ENCODE measurements around the gene TMEM132D. TPM values are rescaled to one million over a fixed set of nuclear protein-coding genes. Genes with fewer than 3 reads are reported as not detected.

TMEM132D gene
- total RNA-seq, 1 donor from 2014 or later, result 1.6 TPM

GRCh38 chr12:129594098-129594497 is 309.7 kb downstream of the TMEM132D start:
- Histone ChIP-seq H3K4me1 (ENCODE audit: control insufficient read depth in 3 of 3, insufficient read depth in 3 of 3, low read length in 3 of 3) (no peaks in the 10 kb centered on the region), H3K4me3 (ENCODE audit: low read length in 3 of 3) (no peak overlapping the region)

DNA sequence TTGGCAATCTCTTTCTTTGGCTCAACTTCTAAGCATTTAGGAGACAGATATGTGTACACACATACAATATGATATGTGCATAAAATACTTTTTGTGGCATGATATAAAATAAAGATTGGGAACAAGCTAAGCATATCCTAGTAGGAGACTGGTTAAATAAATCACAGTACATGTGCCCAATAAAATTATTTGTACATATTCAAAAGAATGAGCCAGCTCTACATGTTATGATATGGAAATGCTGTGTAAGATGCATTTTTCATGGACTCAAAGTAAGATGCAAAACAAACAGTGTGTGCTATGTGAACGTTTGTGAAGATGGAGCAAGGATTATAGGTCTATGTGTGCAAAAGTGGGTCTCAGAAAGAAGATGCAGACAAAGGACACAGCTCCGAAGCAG is 311.4 kb downstream of the TMEM132D start:
- H3K9me3 ChIP-seq (ENCODE audit: control insufficient read depth in 3 of 3, low read length in 3 of 3), result no peaks in the 10 kb centered on the region
- no peak overlapping the region for H3K27ac ChIP-seq (ENCODE audit: low read depth, low read length)
- no peaks in the 10 kb centered on the region for H3K36me3 ChIP-seq (ENCODE audit: control insufficient read depth in 3 of 3, insufficient read depth in 3 of 3, low read length in 3 of 3)
- H3K27me3 ChIP-seq (ENCODE audit: control insufficient read depth in 3 of 3, insufficient read depth in 3 of 3, low read length in 3 of 3), result no peaks in the 10 kb centered on the region
- H3K9ac ChIP-seq (ENCODE audit: low read depth in 1 of 3, low read length in 3 of 3), result no peak overlapping the region
- H3K4me1 ChIP-seq (ENCODE audit: control insufficient read depth in 3 of 3, insufficient read depth in 3 of 3, low read length in 3 of 3), result no peaks in the 10 kb centered on the region
- H3K4me3 ChIP-seq (ENCODE audit: low read length in 3 of 3), result no peak overlapping the region

More at GRCh38 chr12:129594098-129594497, 309.7 kb downstream of the TMEM132D start:
- H3K27me3 ChIP-seq (ENCODE audit: control insufficient read depth in 3 of 3, insufficient read depth in 3 of 3, low read length in 3 of 3), result no peaks in the 10 kb centered on the region
- no peak overlapping the region for H3K9ac ChIP-seq (ENCODE audit: low read depth in 1 of 3, low read length in 3 of 3)
- no peak overlapping the region for H3K27ac ChIP-seq (ENCODE audit: low read depth, low read length)
- H3K36me3 ChIP-seq (ENCODE audit: control insufficient read depth in 3 of 3, insufficient read depth in 3 of 3, low read length in 3 of 3), result no peaks in the 10 kb centered on the region
- no peaks in the 10 kb centered on the region for H3K9me3 ChIP-seq (ENCODE audit: control insufficient read depth in 3 of 3, low read length in 3 of 3)

- no peak overlapping the region for H3K9ac ChIP-seq (ENCODE audit: low read depth in 1 of 3, low read length in 3 of 3)
- H3K36me3 ChIP-seq (ENCODE audit: control insufficient read depth in 3 of 3, insufficient read depth in 3 of 3, low read length in 3 of 3), result no peaks in the 10 kb centered on the region
- no peak overlapping the region for H3K4me3 ChIP-seq (ENCODE audit: low read length in 3 of 3)
- H3K9me3 ChIP-seq (ENCODE audit: control insufficient read depth in 3 of 3, low read length in 3 of 3), result no peaks in the 10 kb centered on the region
- no peaks in the 10 kb centered on the region for H3K4me1 ChIP-seq (ENCODE audit: control insufficient read depth in 3 of 3, insufficient read depth in 3 of 3, low read length in 3 of 3)
- no peaks in the 10 kb centered on the region for H3K27me3 ChIP-seq (ENCODE audit: control insufficient read depth in 3 of 3, insufficient read depth in 3 of 3, low read length in 3 of 3)
- no peak overlapping the region for H3K27ac ChIP-seq (ENCODE audit: low read depth, low read length)
These were observed 314.3 kb downstream of the TMEM132D start for GRCh38 chr12:129589503-129589902.

- H3K27ac ChIP-seq (ENCODE audit: low read depth, low read length), result no peak overlapping the region
- no peak overlapping the region for H3K4me3 ChIP-seq (ENCODE audit: low read length in 3 of 3)
- no peaks in the 10 kb centered on the region for H3K36me3 ChIP-seq (ENCODE audit: control insufficient read depth in 3 of 3, insufficient read depth in 3 of 3, low read length in 3 of 3)
- no peak overlapping the region for H3K9ac ChIP-seq (ENCODE audit: low read depth in 1 of 3, low read length in 3 of 3)
- H3K4me1 ChIP-seq (ENCODE audit: control insufficient read depth in 3 of 3, insufficient read depth in 3 of 3, low read length in 3 of 3), result no peaks in the 10 kb centered on the region
- no peaks in the 10 kb centered on the region for H3K27me3 ChIP-seq (ENCODE audit: control insufficient read depth in 3 of 3, insufficient read depth in 3 of 3, low read length in 3 of 3)
- no peaks in the 10 kb centered on the region for H3K9me3 ChIP-seq (ENCODE audit: control insufficient read depth in 3 of 3, low read length in 3 of 3)
These were observed 315.7 kb downstream of the TMEM132D start for GRCh38 chr12:129588142-129588541.

DNA sequence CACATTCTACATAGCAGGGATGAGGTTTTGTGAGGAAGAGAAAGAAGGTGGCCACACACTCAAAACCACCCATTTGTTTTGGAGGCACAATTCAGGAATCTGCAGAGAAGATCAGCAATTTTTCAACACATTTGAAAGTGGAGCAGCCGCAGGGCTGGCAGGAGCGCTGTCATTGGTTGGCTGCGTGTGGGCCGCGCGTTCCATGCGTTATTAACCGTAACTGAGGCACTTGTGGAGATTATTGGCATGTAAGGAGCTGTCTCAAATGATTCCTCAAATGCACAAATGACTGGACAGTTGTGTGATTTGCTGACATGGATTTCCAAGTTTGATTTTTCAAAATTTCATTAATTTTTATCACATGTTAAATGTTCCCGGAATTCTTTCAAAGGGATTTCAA is 318.5 kb downstream of the TMEM132D start:
- Histone ChIP-seq H3K9me3 (ENCODE audit: control insufficient read depth in 3 of 3, low read length in 3 of 3) (no peaks in the 10 kb centered on the region), H3K4me1 (ENCODE audit: control insufficient read depth in 3 of 3, insufficient read depth in 3 of 3, low read length in 3 of 3) (no peaks in the 10 kb centered on the region), H3K9ac (ENCODE audit: low read depth in 1 of 3, low read length in 3 of 3) (no peak overlapping the region), H3K27me3 (ENCODE audit: control insufficient read depth in 3 of 3, insufficient read depth in 3 of 3, low read length in 3 of 3) (no peaks in the 10 kb centered on the region), H3K4me3 (ENCODE audit: low read length in 3 of 3) (no peak overlapping the region), H3K36me3 (ENCODE audit: control insufficient read depth in 3 of 3, insufficient read depth in 3 of 3, low read length in 3 of 3) (no peaks in the 10 kb centered on the region), H3K27ac (ENCODE audit: low read depth, low read length) (no peak overlapping the region)

GRCh38 chr12:129579879-129580278 is 323.9 kb downstream of the TMEM132D start:
- H3K36me3 ChIP-seq (ENCODE audit: control insufficient read depth in 3 of 3, insufficient read depth in 3 of 3, low read length in 3 of 3), result no peaks in the 10 kb centered on the region
- no peak overlapping the region for H3K9ac ChIP-seq (ENCODE audit: low read depth in 1 of 3, low read length in 3 of 3)
- H3K9me3 ChIP-seq (ENCODE audit: control insufficient read depth in 3 of 3, low read length in 3 of 3), result peaks cover 0 to 3% (median 2%) of the 10 kb centered on the region in 3 donors
- no peak overlapping the region for H3K27ac ChIP-seq (ENCODE audit: low read depth, low read length)
- H3K27me3 ChIP-seq (ENCODE audit: control insufficient read depth in 3 of 3, insufficient read depth in 3 of 3, low read length in 3 of 3), result no peaks in the 10 kb centered on the region
- no peak overlapping the region for H3K4me3 ChIP-seq (ENCODE audit: low read length in 3 of 3)
- no peaks in the 10 kb centered on the region for H3K4me1 ChIP-seq (ENCODE audit: control insufficient read depth in 3 of 3, insufficient read depth in 3 of 3, low read length in 3 of 3)

GRCh38 chr12:129571901-129572494 is 331.8 kb downstream of the TMEM132D start:
- Histone ChIP-seq H3K4me1 (ENCODE audit: control insufficient read depth in 3 of 3, insufficient read depth in 3 of 3, low read length in 3 of 3) (no peaks in the 10 kb centered on the region), H3K27ac (ENCODE audit: low read depth, low read length) (no peak overlapping the region), H3K9me3 (ENCODE audit: control insufficient read depth in 3 of 3, low read length in 3 of 3) (peaks cover 0 to 4% (median 0%) of the 10 kb centered on the region in 3 donors), H3K9ac (ENCODE audit: low read depth in 1 of 3, low read length in 3 of 3) (no peak overlapping the region), H3K4me3 (ENCODE audit: low read length in 3 of 3) (no peak overlapping the region), H3K36me3 (ENCODE audit: control insufficient read depth in 3 of 3, insufficient read depth in 3 of 3, low read length in 3 of 3) (no peaks in the 10 kb centered on the region), H3K27me3 (ENCODE audit: control insufficient read depth in 3 of 3, insufficient read depth in 3 of 3, low read length in 3 of 3) (no peaks in the 10 kb centered on the region)

DNA sequence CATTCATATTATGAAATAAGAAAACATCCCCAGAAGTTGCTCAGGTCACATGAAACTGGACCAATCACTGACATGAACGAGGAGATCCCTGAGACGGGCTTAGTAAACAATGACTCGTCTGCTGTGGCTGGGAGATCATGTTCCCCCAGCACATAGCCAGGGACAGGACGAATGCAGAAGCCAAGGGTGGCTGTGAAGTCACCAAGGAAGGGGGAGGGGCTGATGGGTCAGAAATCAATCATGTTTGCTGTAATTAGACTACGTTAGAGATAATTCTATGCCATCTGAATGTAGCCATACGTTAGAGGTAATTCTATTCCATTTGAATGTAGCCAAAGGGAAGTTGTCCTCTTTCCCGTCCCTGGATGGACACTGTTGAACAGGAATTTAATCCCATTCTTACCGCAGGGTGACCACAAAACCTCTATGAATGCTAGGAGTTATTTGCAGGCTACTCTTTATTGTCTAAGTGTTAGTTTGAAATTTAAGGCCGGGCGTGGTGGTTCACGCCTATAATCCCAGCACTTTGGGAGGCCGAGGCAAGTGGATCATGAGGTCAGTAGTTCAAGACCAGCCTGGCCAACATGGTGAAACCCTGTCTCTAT is 332.9 kb downstream of the TMEM132D start:
- no peaks in the 10 kb centered on the region for H3K27me3 ChIP-seq (ENCODE audit: control insufficient read depth in 3 of 3, insufficient read depth in 3 of 3, low read length in 3 of 3)
- H3K27ac ChIP-seq (ENCODE audit: low read depth, low read length), result no peak overlapping the region
- no peaks in the 10 kb centered on the region for H3K4me1 ChIP-seq (ENCODE audit: control insufficient read depth in 3 of 3, insufficient read depth in 3 of 3, low read length in 3 of 3)
- peaks cover 0 to 4% (median 0%) of the 10 kb centered on the region in 3 donors for H3K9me3 ChIP-seq (ENCODE audit: control insufficient read depth in 3 of 3, low read length in 3 of 3)
- H3K9ac ChIP-seq (ENCODE audit: low read depth in 1 of 3, low read length in 3 of 3), result no peak overlapping the region
- H3K4me3 ChIP-seq (ENCODE audit: low read length in 3 of 3), result no peak overlapping the region
- no peaks in the 10 kb centered on the region for H3K36me3 ChIP-seq (ENCODE audit: control insufficient read depth in 3 of 3, insufficient read depth in 3 of 3, low read length in 3 of 3)

GRCh38 chr12:129566800-129567199 is 337.0 kb downstream of the TMEM132D start:
- Histone ChIP-seq H3K27me3 (ENCODE audit: control insufficient read depth in 3 of 3, insufficient read depth in 3 of 3, low read length in 3 of 3) (no peaks in the 10 kb centered on the region), H3K9me3 (ENCODE audit: control insufficient read depth in 3 of 3, low read length in 3 of 3) (peaks cover 0 to 2% (median 0%) of the 10 kb centered on the region in 3 donors), H3K4me1 (ENCODE audit: control insufficient read depth in 3 of 3, insufficient read depth in 3 of 3, low read length in 3 of 3) (no peaks in the 10 kb centered on the region), H3K36me3 (ENCODE audit: control insufficient read depth in 3 of 3, insufficient read depth in 3 of 3, low read length in 3 of 3) (no peaks in the 10 kb centered on the region), H3K4me3 (ENCODE audit: low read length in 3 of 3) (no peak overlapping the region), H3K27ac (ENCODE audit: low read depth, low read length) (no peak overlapping the region), H3K9ac (ENCODE audit: low read depth in 1 of 3, low read length in 3 of 3) (no peak overlapping the region)

- H3K9ac ChIP-seq (ENCODE audit: low read depth in 1 of 3, low read length in 3 of 3), result no peak overlapping the region
- no peaks in the 10 kb centered on the region for H3K9me3 ChIP-seq (ENCODE audit: control insufficient read depth in 3 of 3, low read length in 3 of 3)
These were observed 339.1 kb downstream of the TMEM132D start for GRCh38 chr12:129564768-129565167.

More at GRCh38 chr12:129564768-129565167, 339.1 kb downstream of the TMEM132D start:
- Histone ChIP-seq H3K4me1 (ENCODE audit: control insufficient read depth in 3 of 3, insufficient read depth in 3 of 3, low read length in 3 of 3) (no peaks in the 10 kb centered on the region), H3K27ac (ENCODE audit: low read depth, low read length) (no peak overlapping the region), H3K27me3 (ENCODE audit: control insufficient read depth in 3 of 3, insufficient read depth in 3 of 3, low read length in 3 of 3) (no peaks in the 10 kb centered on the region), H3K36me3 (ENCODE audit: control insufficient read depth in 3 of 3, insufficient read depth in 3 of 3, low read length in 3 of 3) (no peaks in the 10 kb centered on the region), H3K4me3 (ENCODE audit: low read length in 3 of 3) (no peak overlapping the region)
